ENCODE results near the gene TRUB2.

GRCh38 chr9:128260340-128260739 is 61.9 kb downstream of the TRUB2 start:
- TF ChIP-seq CTCF (IDR thresholded peaks at IDR 0.05) (no peak), POLR2A (IDR thresholded peaks at IDR 0.05) (no peak)

All from adrenal gland (tissue), 5 donors.